A549 (cell line): ENCODE data around the gene POR.

Experiments used
- CTCF ChIP-seq: fragments of >200 bp; sonication (Bioruptor Twin); formaldehyde crosslinking; IDR thresholded peaks from 3 replicates; pipeline ENCODE4 v1.5.1; 2016
- EHF ChIP-seq: fragments of 250-450 bp; sonication (Bioruptor Pico); IDR thresholded peaks from 2 replicates; pipeline ENCODE4 v1.5.0; 2020; ENCODE audit warnings: mild to moderate bottlenecking
- EP300 ChIP-seq, 2 experiments: fragments of >200 bp; sonication (Bioruptor Twin); formaldehyde crosslinking; IDR thresholded peaks; 2 replicates in 1 of 2; 3 replicates in 1 of 2; pipeline ENCODE4 v1.6.1; 2016 to 2017
- HDAC2 ChIP-seq: fragments of 200-600 bp; sonication (generic); IDR thresholded peaks from 2 replicates; pipeline ENCODE4 v1.6.1; 2016
- HEYL ChIP-seq: fragments of 250-450 bp; sonication (Bioruptor Pico); IDR thresholded peaks from 2 replicates; pipeline ENCODE4 v1.8.0; 2021; ENCODE audit warnings: mild to moderate bottlenecking, moderate library complexity
- HOXA7 ChIP-seq: fragments of 250-450 bp; sonication (Bioruptor Pico); IDR thresholded peaks from 2 replicates; pipeline ENCODE4 v1.5.0; 2020; ENCODE audit warnings: mild to moderate bottlenecking, moderate library complexity
- MAZ ChIP-seq: fragments of 150-350 bp; IDR thresholded peaks from 2 replicates; pipeline ENCODE4 v1.6.1; 2014; ENCODE audit warnings: antibody characterized with exemption, low read depth, low read length, borderline replicate concordance
- NR3C1 ChIP-seq: fragments of >200 bp; sonication (Bioruptor Twin); formaldehyde crosslinking; IDR thresholded peaks from 3 replicates; pipeline ENCODE4 v1.6.1; 2017
- POLR2A ChIP-seq: IDR thresholded peaks from 2 replicates; pipeline ENCODE4 v1.6.1; 2012; ENCODE audit warnings: mild to moderate bottlenecking, low read length
- POLR2AphosphoS2 ChIP-seq: conservative IDR thresholded peaks from 2 replicates; pipeline ENCODE4 v1.6.1; 2012; ENCODE audit warnings: low read length, improper control_type of control experiment, inconsistent platforms
- TF ChIP-seq, protein P1 (sequence below): fragments of 200-600 bp; sonication (generic); IDR thresholded peaks from 2 replicates; pipeline ENCODE4 v1.6.1; 2016; ENCODE audit warnings: antibody characterized with exemption, mild to moderate bottlenecking, moderate library complexity
- TF ChIP-seq, protein P2 (sequence below): IDR thresholded peaks from 2 replicates; pipeline ENCODE4 v1.6.1; 2012
- TF ChIP-seq, protein P3 (sequence below): fragments of 250-450 bp; sonication (Bioruptor Pico); IDR thresholded peaks from 2 replicates; pipeline ENCODE4 v1.5.0; 2021; ENCODE audit warnings: mild to moderate bottlenecking, moderate library complexity, borderline replicate concordance

GRCh38 chr7:75960372-75960771, 45.4 kb downstream of the POR start:
- TF ChIP-seq CTCF = no peak
- no peak for TF ChIP-seq HOXA7 (CRISPR knock-in tag)
- TF ChIP-seq NR3C1 = no peak
- no peak for TF ChIP-seq POLR2A
- no peak for TF ChIP-seq HEYL (CRISPR knock-in tag)
- no peak for TF ChIP-seq EHF (CRISPR knock-in tag)
- no peak for TF ChIP-seq HDAC2
- TF ChIP-seq, protein P1, sequence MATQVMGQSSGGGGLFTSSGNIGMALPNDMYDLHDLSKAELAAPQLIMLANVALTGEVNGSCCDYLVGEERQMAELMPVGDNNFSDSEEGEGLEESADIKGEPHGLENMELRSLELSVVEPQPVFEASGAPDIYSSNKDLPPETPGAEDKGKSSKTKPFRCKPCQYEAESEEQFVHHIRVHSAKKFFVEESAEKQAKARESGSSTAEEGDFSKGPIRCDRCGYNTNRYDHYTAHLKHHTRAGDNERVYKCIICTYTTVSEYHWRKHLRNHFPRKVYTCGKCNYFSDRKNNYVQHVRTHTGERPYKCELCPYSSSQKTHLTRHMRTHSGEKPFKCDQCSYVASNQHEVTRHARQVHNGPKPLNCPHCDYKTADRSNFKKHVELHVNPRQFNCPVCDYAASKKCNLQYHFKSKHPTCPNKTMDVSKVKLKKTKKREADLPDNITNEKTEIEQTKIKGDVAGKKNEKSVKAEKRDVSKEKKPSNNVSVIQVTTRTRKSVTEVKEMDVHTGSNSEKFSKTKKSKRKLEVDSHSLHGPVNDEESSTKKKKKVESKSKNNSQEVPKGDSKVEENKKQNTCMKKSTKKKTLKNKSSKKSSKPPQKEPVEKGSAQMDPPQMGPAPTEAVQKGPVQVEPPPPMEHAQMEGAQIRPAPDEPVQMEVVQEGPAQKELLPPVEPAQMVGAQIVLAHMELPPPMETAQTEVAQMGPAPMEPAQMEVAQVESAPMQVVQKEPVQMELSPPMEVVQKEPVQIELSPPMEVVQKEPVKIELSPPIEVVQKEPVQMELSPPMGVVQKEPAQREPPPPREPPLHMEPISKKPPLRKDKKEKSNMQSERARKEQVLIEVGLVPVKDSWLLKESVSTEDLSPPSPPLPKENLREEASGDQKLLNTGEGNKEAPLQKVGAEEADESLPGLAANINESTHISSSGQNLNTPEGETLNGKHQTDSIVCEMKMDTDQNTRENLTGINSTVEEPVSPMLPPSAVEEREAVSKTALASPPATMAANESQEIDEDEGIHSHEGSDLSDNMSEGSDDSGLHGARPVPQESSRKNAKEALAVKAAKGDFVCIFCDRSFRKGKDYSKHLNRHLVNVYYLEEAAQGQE = no peak
- TF ChIP-seq, protein P2, sequence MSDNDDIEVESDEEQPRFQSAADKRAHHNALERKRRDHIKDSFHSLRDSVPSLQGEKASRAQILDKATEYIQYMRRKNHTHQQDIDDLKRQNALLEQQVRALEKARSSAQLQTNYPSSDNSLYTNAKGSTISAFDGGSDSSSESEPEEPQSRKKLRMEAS = no peak
- TF ChIP-seq EP300 (IDR thresholded peaks at IDR 0.05) = no peak
- no peak for TF ChIP-seq MAZ
- TF ChIP-seq POLR2AphosphoS2 = no peak
- TF ChIP-seq, protein P3, sequence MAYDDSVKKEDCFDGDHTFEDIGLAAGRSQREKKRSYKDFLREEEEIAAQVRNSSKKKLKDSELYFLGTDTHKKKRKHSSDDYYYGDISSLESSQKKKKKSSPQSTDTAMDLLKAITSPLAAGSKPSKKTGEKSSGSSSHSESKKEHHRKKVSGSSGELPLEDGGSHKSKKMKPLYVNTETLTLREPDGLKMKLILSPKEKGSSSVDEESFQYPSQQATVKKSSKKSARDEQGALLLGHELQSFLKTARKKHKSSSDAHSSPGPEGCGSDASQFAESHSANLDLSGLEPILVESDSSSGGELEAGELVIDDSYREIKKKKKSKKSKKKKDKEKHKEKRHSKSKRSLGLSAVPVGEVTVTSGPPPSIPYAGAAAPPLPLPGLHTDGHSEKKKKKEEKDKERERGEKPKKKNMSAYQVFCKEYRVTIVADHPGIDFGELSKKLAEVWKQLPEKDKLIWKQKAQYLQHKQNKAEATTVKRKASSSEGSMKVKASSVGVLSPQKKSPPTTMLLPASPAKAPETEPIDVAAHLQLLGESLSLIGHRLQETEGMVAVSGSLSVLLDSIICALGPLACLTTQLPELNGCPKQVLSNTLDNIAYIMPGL (CRISPR knock-in tag) = no peak
